ENCODE measurements around the gene TMCO4. TPM values are rescaled to one million over a fixed set of nuclear protein-coding genes. Genes with fewer than 3 reads are reported as not detected.
A peak's percentile ranks its signal among the peaks of the same experiment; 100 is the strongest.

The TMCO4 gene
- total RNA-seq, 1 donor from 2014 or later: 13.0 TPM

DNA sequence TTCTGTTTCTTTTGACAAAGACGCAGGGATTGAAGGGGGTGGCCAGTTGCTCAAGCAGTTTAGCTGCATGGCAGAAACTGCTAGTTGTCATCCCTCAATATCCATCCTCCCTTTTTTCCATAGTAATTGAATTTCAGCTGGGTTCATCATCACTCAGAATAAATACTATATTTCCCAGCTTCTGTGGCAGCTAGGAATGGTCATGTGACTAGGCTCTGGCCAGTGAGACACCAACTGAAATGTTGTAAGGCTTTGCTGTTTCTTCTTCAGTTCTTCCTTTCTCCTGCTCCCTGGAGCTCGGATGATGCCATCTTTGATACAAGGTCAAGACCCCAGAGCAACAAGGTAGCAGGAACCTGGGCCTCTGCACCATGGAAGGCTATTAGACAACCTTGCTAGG is 61.0 kb downstream of the TMCO4 start:
- DNase-seq (ENCODE audit: low read depth): no peak
- Histone ChIP-seq H3K27me3 (ENCODE audit: control insufficient read depth, insufficient read depth, low read length) (peaks cover 2% of the 10 kb centered on the region), H3K4me3 (ENCODE audit: low read depth, low read length) (no peak overlapping the region), H3K36me3 (ENCODE audit: control insufficient read depth, insufficient read depth, low read length) (no peaks in the 10 kb centered on the region)
- TF ChIP-seq, protein P1, sequence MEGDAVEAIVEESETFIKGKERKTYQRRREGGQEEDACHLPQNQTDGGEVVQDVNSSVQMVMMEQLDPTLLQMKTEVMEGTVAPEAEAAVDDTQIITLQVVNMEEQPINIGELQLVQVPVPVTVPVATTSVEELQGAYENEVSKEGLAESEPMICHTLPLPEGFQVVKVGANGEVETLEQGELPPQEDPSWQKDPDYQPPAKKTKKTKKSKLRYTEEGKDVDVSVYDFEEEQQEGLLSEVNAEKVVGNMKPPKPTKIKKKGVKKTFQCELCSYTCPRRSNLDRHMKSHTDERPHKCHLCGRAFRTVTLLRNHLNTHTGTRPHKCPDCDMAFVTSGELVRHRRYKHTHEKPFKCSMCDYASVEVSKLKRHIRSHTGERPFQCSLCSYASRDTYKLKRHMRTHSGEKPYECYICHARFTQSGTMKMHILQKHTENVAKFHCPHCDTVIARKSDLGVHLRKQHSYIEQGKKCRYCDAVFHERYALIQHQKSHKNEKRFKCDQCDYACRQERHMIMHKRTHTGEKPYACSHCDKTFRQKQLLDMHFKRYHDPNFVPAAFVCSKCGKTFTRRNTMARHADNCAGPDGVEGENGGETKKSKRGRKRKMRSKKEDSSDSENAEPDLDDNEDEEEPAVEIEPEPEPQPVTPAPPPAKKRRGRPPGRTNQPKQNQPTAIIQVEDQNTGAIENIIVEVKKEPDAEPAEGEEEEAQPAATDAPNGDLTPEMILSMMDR (IDR thresholded peaks at IDR 0.05; ENCODE audit: insufficient read depth, low read length, poor library complexity, severe bottlenecking): no peak

DNA sequence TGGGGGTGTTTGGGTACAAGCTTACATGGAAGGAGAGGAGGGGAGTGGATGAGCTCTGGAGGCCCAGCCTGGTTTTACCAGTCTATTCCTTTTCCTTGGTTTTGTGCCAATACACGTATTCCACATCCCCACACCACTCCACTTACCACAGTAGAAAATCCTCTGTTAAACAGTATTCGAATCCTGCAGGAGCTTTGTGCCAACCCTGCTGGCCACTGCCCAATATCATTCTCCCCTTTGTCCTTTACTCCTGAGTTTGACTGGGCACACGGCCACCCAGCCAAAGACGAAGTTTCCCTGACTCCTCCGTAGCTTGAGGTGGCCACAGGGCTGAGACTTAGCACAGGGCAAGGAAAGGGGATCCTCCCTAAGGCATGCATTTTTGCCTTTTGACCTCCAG is 61.6 kb downstream of the TMCO4 start:
- no peak for DNase-seq (ENCODE audit: low read depth)
- Histone ChIP-seq H3K36me3 (ENCODE audit: control insufficient read depth, insufficient read depth, low read length) (no peaks in the 10 kb centered on the region), H3K27me3 (ENCODE audit: control insufficient read depth, insufficient read depth, low read length) (peaks cover 2% of the 10 kb centered on the region), H3K4me3 (ENCODE audit: low read depth, low read length) (no peak overlapping the region)
- TF ChIP-seq, protein P1 (IDR thresholded peaks at IDR 0.05; ENCODE audit: insufficient read depth, low read length, poor library complexity, severe bottlenecking): no peak

DNA sequence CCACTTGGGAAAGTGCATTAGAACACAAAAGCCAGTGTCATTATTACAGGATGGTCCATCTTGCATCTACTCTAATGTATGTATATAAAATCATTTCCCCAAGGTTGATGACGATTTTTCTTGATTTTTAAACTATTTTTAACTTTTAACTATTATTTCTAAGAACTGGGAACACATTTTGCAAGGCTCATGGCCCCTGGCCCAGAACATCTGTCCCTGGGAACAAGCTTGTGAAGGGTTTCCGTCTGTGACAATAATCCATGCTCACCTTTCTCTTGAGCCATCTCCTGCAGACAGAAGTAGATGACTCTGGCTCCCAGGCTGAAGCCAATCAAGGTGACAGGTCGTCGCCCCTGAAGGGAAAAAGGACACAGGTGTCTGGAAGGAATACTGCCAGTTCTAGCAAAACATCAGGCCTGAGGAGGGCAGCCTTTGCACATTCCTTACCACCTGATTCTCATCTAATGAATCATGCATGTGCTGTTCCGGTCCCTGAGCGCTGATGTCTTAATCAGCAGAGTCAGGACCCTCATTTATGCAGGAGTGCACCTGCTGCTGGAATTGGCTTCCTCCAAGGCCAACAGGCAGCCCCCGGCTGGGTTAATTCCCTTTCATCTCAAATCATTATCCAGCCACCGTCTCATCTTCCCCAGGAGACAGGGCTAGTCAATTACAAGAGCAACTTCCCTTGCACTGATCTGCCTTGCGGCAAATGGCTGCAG is 62.5 kb downstream of the TMCO4 start:
- H3K4me3 ChIP-seq (ENCODE audit: low read depth, low read length): no peak overlapping the region
- H3K27me3 ChIP-seq (ENCODE audit: control insufficient read depth, insufficient read depth, low read length): peaks cover 2% of the 10 kb centered on the region
- no peaks in the 10 kb centered on the region for H3K36me3 ChIP-seq (ENCODE audit: control insufficient read depth, insufficient read depth, low read length)
- DNase-seq (ENCODE audit: low read depth): peak; percentile 51
- TF ChIP-seq, protein P1 (IDR thresholded peaks at IDR 0.05; ENCODE audit: insufficient read depth, low read length, poor library complexity, severe bottlenecking): peak; percentile 64

DNA sequence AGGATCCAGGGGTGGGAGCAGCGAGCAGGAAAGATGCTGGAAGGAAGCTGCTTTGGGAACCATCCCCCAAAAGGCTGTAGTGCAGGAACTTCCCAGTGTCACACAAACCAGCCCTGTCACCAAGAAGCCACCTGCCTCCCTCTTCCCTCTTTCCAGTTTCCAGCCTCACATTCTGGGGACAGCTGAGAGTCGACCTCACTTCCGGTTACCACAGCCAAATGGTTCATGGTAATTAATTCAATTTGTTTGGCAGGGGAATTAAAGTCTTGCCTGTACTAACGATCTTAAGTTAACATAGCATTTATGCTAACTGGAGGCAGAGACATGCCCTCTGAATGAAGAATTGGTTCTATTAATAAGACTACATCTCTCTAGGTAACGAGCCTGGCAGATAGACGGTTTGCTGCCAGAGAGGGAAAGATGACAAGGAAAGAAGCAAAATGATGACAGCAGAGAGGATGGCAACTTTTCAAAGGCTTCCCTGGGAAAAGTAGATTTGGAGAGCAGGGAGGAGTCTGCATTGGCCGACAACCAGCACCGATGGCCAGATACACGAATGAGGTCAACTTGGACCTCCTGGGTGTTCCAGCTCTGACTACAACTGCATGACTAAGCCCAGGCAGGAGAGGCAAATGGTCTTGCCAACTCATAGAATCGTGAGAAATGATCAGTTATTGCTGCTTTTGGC is 64.1 kb downstream of the TMCO4 start:
- TF ChIP-seq, protein P1 (IDR thresholded peaks at IDR 0.05; ENCODE audit: insufficient read depth, low read length, poor library complexity, severe bottlenecking): no peak
- no peaks in the 10 kb centered on the region for H3K36me3 ChIP-seq (ENCODE audit: control insufficient read depth, insufficient read depth, low read length)
- DNase-seq (ENCODE audit: low read depth): no peak
- H3K4me3 ChIP-seq (ENCODE audit: low read depth, low read length): no peak overlapping the region
- peaks cover 2% of the 10 kb centered on the region for H3K27me3 ChIP-seq (ENCODE audit: control insufficient read depth, insufficient read depth, low read length)

DNA sequence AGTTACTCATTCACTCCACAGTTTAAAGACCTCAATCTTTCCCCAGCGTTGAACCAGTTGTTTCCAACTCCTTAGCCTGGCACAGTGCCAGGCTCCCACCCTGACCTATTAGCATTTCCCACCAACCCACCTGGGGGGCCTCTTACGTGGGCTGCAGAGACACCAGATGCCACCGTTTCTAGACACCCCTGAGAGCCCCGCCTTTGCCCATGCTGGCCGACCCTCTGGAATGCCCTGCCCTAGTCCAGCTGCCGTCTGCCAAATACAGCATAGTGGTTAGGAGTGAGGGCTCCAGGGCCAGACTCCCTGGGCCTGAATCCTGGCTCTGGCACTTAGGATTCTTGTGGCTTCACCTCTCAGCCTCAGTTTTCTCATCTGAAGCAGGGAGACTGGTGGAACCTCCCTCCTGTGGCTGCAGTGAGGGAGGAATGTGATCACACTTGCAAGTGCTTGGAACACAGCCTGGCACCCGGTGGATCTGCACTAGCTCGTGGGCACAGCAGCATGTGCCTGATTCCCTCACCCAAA is 65.2 kb downstream of the TMCO4 start:
- DNase-seq (ENCODE audit: low read depth): no peak
- TF ChIP-seq, protein P1 (IDR thresholded peaks at IDR 0.05; ENCODE audit: insufficient read depth, low read length, poor library complexity, severe bottlenecking): no peak
- no peak overlapping the region for H3K4me3 ChIP-seq (ENCODE audit: low read depth, low read length)
- no peaks in the 10 kb centered on the region for H3K36me3 ChIP-seq (ENCODE audit: control insufficient read depth, insufficient read depth, low read length)
- H3K27me3 ChIP-seq (ENCODE audit: control insufficient read depth, insufficient read depth, low read length): peaks cover 2% of the 10 kb centered on the region
